HEK293 (cell line): ENCODE data around the gene HIPK1.
A peak's percentile ranks its signal among the peaks of the same experiment; 100 is the strongest.

Experiments used
- FEZF1 ChIP-seq: fragments of 450-650 bp; formaldehyde crosslinking; IDR thresholded peaks from 2 replicates; pipeline ENCODE4 v1.5.1; 2016; ENCODE audit warnings: missing biosample characterization, missing genetic modification characterization
- GLIS1 ChIP-seq: fragments of 450-650 bp; formaldehyde crosslinking; IDR thresholded peaks from 2 replicates; pipeline ENCODE4 v1.5.1; 2016; ENCODE audit warnings: missing biosample characterization, missing genetic modification characterization
- MEIS1 ChIP-seq: sonication (generic); formaldehyde crosslinking; IDR thresholded peaks from 2 replicates; pipeline ENCODE4 v1.8.1; 2022; ENCODE audit warnings: missing genetic modification reagents, mild to moderate bottlenecking, borderline replicate concordance
- MZF1 ChIP-seq: fragments of 450-650 bp; formaldehyde crosslinking; IDR thresholded peaks from 2 replicates; pipeline ENCODE4 v1.5.1; 2017; ENCODE audit warnings: missing biosample characterization, missing genetic modification characterization, borderline replicate concordance
- SALL2 ChIP-seq: fragments of 450-650 bp; formaldehyde crosslinking; IDR thresholded peaks from 2 replicates; pipeline ENCODE4 v1.5.0; 2017; ENCODE audit warnings: missing biosample characterization, mild to moderate bottlenecking, missing genetic modification characterization, borderline replicate concordance
- ZEB2 ChIP-seq: fragments of 450-650 bp; formaldehyde crosslinking; IDR thresholded peaks from 2 replicates; pipeline ENCODE4 v1.5.1; 2016; ENCODE audit warnings: missing biosample characterization, missing genetic modification characterization
- ZFP69B ChIP-seq: fragments of 450-650 bp; formaldehyde crosslinking; IDR thresholded peaks from 2 replicates; pipeline ENCODE4 v1.5.1; 2016; ENCODE audit warnings: missing biosample characterization, missing genetic modification characterization
- ZIC2 ChIP-seq: fragments of 450-650 bp; formaldehyde crosslinking; IDR thresholded peaks from 2 replicates; pipeline ENCODE4 v1.5.1; 2016; ENCODE audit warnings: missing biosample characterization, missing genetic modification characterization
- ZNF16 ChIP-seq: fragments of 450-650 bp; formaldehyde crosslinking; IDR thresholded peaks from 2 replicates; pipeline ENCODE4 v1.5.1; 2016; ENCODE audit warnings: low read depth, missing biosample characterization, missing genetic modification characterization
- ZNF169 ChIP-seq: fragments of 450-650 bp; formaldehyde crosslinking; IDR thresholded peaks from 2 replicates; pipeline ENCODE4 v1.5.1; 2016; ENCODE audit warnings: missing biosample characterization, missing genetic modification characterization
- ZNF175 ChIP-seq: fragments of 450-650 bp; formaldehyde crosslinking; IDR thresholded peaks from 2 replicates; pipeline ENCODE4 v1.5.1; 2016; ENCODE audit warnings: missing biosample characterization, missing genetic modification characterization
- ZNF184 ChIP-seq: fragments of 450-650 bp; IDR thresholded peaks from 2 replicates; pipeline ENCODE4 v1.5.1; 2018; ENCODE audit warnings: missing biosample characterization, mild to moderate bottlenecking, missing genetic modification characterization
- ZNF211 ChIP-seq: fragments of 450-650 bp; formaldehyde crosslinking; IDR thresholded peaks from 2 replicates; pipeline ENCODE4 v1.5.1; 2016; ENCODE audit warnings: low read depth, missing biosample characterization, missing genetic modification characterization
- ZNF266 ChIP-seq: fragments of 450-650 bp; formaldehyde crosslinking; IDR thresholded peaks from 2 replicates; pipeline ENCODE4 v1.5.1; 2016; ENCODE audit warnings: missing biosample characterization, missing genetic modification characterization, low read depth
- ZNF366 ChIP-seq: fragments of 450-650 bp; formaldehyde crosslinking; conservative IDR thresholded peaks from 2 replicates; pipeline ENCODE4 v1.5.1; 2016; ENCODE audit warnings: missing biosample characterization, missing genetic modification characterization
- ZNF629 ChIP-seq: fragments of 450-650 bp; formaldehyde crosslinking; IDR thresholded peaks from 2 replicates; pipeline ENCODE4 v1.5.1; 2017; ENCODE audit warnings: missing biosample characterization, missing genetic modification characterization
- ZNF677 ChIP-seq: fragments of 450-650 bp; IDR thresholded peaks from 2 replicates; pipeline ENCODE4 v1.5.0; 2018; ENCODE audit warnings: missing biosample characterization, mild to moderate bottlenecking, missing genetic modification characterization, moderate library complexity
- ZNF701 ChIP-seq: fragments of 450-650 bp; formaldehyde crosslinking; IDR thresholded peaks from 2 replicates; pipeline ENCODE4 v1.5.1; 2016; ENCODE audit warnings: missing biosample characterization, missing genetic modification characterization
- ZNF830 ChIP-seq: fragments of 450-650 bp; IDR thresholded peaks from 2 replicates; pipeline ENCODE4 v1.5.0; 2018; ENCODE audit warnings: missing biosample characterization, missing genetic modification characterization, low read depth, mild to moderate bottlenecking, moderate library complexity
- TF ChIP-seq, protein P1 (sequence below): fragments of 450-650 bp; formaldehyde crosslinking; IDR thresholded peaks from 2 replicates; pipeline ENCODE4 v1.5.1; 2016; ENCODE audit warnings: missing biosample characterization, missing genetic modification characterization
- TF ChIP-seq, protein P2 (sequence below): fragments of 450-650 bp; formaldehyde crosslinking; IDR thresholded peaks from 2 replicates; pipeline ENCODE4 v1.5.1; 2017; ENCODE audit warnings: missing biosample characterization, missing genetic modification characterization
- TF ChIP-seq, protein P3 (sequence below): fragments of 450-650 bp; formaldehyde crosslinking; IDR thresholded peaks from 2 replicates; pipeline ENCODE4 v1.5.1; 2016; ENCODE audit warnings: missing biosample characterization, missing genetic modification characterization
- TF ChIP-seq, protein P4 (sequence below): fragments of 450-650 bp; formaldehyde crosslinking; IDR thresholded peaks from 2 replicates; pipeline ENCODE4 v1.5.1; 2016; ENCODE audit warnings: missing biosample characterization, missing genetic modification characterization, borderline replicate concordance
- TF ChIP-seq, protein P5 (sequence below): fragments of 450-650 bp; formaldehyde crosslinking; IDR thresholded peaks from 2 replicates; pipeline ENCODE4 v1.5.1; 2017; ENCODE audit warnings: missing biosample characterization, missing genetic modification characterization
- TF ChIP-seq, protein P6 (sequence below): fragments of 450-650 bp; formaldehyde crosslinking; IDR thresholded peaks from 2 replicates; pipeline ENCODE4 v1.5.1; 2016; ENCODE audit warnings: missing biosample characterization, missing genetic modification characterization

Gene HIPK1

DNA sequence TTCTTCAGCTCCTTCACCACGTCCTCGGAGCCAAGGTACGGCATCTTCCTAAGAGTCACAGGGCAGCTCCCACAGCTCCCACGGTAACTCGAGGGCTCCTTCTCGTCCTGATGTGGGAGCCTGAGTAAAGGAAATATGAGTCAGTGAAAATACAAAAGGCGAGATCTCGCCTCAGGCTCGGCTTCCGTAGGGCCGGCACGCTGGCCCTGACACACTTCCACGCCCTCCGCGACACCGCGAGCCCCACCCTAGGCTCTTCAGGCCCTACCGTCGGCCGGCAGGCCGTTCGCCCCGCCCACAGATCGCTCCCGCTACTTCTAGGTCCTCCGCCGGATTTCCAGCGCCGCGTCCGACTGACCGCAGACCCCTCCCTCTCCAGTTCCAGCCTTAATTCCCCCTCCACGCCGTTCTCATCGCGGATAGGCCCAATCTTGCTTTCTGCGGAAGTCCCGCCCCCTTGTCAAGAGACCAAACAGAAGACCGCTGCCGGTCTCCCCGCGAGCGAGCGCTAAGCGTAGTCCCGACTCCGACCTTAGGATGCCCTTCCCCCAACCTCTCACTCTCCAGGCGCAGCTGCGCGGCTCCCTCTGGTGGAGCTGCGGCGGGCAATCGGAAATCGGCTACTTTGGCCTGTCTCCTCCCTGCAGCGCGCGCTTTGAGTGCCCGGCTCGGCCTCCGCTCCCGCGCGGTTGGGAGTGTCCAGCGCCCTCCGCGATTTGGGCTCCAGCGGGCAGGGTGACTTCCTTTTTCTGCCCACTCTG, 24.3 kb upstream of the HIPK1 start, which contains the start of the genes AP4B1 and DCLRE1B (continued):
- TF ChIP-seq ZNF701 (tag by site-specific recombination) (no peak), ZNF175 (tag by site-specific recombination) (no peak), MZF1 (tag by site-specific recombination) (no peak), ZIC2 (tag by site-specific recombination) (peak; percentile 96), MEIS1 (no peak), ZNF211 (tag by site-specific recombination) (no peak), ZNF184 (0 out of 2 replicates have a peak, but pooled peaks have one; percentile 41), ZNF830 (tag by site-specific recombination) (no peak), ZNF366 (tag by site-specific recombination) (peak; percentile 7; the same call in 1 of the 2 replicates), SALL2 (no peak), FEZF1 (no peak; the same call in 1 of the 2 replicates), ZNF169 (tag by site-specific recombination) (no peak), ZNF677 (tag by site-specific recombination) (no peak), ZEB2 (peak; percentile 99), ZNF629 (tag by site-specific recombination) (peak; percentile 86), ZFP69B (tag by site-specific recombination) (no peak; the same call in 1 of the 2 replicates), ZNF16 (no peak), GLIS1 (tag by site-specific recombination) (peak; percentile 82), ZNF266 (tag by site-specific recombination) (no peak)
- TF ChIP-seq, protein P1, sequence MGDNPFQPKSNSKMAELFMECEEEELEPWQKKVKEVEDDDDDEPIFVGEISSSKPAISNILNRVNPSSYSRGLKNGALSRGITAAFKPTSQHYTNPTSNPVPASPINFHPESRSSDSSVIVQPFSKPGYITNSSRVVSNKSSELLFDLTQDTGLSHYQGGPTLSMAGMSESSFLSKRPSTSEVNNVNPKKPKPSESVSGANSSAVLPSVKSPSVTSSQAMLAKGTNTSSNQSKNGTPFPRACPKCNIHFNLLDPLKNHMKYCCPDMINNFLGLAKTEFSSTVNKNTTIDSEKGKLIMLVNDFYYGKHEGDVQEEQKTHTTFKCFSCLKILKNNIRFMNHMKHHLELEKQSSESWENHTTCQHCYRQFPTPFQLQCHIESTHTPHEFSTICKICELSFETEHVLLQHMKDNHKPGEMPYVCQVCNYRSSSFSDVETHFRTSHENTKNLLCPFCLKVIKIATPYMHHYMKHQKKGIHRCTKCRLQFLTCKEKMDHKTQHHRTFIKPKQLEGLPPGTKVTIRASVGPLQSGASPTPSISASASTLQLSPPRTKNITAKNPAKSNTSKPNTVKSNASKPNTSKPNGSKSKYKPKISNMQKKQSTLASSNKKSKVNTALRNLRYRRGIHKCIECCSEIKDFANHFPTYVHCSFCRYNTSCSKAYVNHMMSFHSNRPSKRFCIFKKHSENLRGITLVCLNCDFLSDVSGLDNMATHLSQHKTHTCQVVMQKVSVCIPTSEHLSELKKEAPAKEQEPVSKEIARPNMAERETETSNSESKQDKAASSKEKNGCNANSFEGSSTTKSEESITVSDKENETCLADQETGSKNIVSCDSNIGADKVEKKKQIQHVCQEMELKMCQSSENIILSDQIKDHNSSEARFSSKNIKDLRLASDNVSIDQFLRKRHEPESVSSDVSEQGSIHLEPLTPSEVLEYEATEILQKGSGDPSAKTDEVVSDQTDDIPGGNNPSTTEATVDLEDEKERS (tag by site-specific recombination) = no peak
- TF ChIP-seq, protein P2, sequence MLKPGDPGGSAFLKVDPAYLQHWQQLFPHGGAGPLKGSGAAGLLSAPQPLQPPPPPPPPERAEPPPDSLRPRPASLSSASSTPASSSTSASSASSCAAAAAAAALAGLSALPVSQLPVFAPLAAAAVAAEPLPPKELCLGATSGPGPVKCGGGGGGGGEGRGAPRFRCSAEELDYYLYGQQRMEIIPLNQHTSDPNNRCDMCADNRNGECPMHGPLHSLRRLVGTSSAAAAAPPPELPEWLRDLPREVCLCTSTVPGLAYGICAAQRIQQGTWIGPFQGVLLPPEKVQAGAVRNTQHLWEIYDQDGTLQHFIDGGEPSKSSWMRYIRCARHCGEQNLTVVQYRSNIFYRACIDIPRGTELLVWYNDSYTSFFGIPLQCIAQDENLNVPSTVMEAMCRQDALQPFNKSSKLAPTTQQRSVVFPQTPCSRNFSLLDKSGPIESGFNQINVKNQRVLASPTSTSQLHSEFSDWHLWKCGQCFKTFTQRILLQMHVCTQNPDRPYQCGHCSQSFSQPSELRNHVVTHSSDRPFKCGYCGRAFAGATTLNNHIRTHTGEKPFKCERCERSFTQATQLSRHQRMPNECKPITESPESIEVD (tag by site-specific recombination) = no peak
- TF ChIP-seq, protein P3, sequence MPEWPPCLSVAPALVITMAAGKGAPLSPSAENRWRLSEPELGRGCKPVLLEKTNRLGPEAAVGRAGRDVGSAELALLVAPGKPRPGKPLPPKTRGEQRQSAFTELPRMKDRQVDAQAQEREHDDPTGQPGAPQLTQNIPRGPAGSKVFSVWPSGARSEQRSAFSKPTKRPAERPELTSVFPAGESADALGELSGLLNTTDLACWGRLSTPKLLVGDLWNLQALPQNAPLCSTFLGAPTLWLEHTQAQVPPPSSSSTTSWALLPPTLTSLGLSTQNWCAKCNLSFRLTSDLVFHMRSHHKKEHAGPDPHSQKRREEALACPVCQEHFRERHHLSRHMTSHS (tag by site-specific recombination) = no peak
- TF ChIP-seq, protein P4, sequence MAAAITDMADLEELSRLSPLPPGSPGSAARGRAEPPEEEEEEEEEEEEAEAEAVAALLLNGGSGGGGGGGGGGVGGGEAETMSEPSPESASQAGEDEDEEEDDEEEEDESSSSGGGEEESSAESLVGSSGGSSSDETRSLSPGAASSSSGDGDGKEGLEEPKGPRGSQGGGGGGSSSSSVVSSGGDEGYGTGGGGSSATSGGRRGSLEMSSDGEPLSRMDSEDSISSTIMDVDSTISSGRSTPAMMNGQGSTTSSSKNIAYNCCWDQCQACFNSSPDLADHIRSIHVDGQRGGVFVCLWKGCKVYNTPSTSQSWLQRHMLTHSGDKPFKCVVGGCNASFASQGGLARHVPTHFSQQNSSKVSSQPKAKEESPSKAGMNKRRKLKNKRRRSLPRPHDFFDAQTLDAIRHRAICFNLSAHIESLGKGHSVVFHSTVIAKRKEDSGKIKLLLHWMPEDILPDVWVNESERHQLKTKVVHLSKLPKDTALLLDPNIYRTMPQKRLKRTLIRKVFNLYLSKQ (tag by site-specific recombination) = no peak
- TF ChIP-seq, protein P5, sequence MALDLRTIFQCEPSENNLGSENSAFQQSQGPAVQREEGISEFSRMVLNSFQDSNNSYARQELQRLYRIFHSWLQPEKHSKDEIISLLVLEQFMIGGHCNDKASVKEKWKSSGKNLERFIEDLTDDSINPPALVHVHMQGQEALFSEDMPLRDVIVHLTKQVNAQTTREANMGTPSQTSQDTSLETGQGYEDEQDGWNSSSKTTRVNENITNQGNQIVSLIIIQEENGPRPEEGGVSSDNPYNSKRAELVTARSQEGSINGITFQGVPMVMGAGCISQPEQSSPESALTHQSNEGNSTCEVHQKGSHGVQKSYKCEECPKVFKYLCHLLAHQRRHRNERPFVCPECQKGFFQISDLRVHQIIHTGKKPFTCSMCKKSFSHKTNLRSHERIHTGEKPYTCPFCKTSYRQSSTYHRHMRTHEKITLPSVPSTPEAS (tag by site-specific recombination) = no peak
- TF ChIP-seq, protein P6, sequence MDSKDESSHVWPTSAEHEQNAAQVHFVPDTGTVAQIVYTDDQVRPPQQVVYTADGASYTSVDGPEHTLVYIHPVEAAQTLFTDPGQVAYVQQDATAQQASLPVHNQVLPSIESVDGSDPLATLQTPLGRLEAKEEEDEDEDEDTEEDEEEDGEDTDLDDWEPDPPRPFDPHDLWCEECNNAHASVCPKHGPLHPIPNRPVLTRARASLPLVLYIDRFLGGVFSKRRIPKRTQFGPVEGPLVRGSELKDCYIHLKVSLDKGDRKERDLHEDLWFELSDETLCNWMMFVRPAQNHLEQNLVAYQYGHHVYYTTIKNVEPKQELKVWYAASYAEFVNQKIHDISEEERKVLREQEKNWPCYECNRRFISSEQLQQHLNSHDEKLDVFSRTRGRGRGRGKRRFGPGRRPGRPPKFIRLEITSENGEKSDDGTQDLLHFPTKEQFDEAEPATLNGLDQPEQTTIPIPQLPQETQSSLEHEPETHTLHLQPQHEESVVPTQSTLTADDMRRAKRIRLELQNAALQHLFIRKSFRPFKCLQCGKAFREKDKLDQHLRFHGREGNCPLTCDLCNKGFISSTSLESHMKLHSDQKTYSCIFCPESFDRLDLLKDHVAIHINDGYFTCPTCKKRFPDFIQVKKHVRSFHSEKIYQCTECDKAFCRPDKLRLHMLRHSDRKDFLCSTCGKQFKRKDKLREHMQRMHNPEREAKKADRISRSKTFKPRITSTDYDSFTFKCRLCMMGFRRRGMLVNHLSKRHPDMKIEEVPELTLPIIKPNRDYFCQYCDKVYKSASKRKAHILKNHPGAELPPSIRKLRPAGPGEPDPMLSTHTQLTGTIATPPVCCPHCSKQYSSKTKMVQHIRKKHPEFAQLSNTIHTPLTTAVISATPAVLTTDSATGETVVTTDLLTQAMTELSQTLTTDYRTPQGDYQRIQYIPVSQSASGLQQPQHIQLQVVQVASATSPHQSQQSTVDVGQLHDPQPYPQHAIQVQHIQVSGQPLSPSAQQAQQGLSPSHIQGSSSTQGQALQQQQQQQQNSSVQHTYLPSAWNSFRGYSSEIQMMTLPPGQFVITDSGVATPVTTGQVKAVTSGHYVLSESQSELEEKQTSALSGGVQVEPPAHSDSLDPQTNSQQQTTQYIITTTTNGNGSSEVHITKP (tag by site-specific recombination) = peak; percentile 92
